Measurements from ENCODE around the gene HNMT.

The HNMT gene

GRCh38 chr2:137973280-137973679, 9.0 kb downstream of the HNMT start:
- H3K27ac ChIP-seq: no peak overlapping the region
- TF ChIP-seq, protein P1, sequence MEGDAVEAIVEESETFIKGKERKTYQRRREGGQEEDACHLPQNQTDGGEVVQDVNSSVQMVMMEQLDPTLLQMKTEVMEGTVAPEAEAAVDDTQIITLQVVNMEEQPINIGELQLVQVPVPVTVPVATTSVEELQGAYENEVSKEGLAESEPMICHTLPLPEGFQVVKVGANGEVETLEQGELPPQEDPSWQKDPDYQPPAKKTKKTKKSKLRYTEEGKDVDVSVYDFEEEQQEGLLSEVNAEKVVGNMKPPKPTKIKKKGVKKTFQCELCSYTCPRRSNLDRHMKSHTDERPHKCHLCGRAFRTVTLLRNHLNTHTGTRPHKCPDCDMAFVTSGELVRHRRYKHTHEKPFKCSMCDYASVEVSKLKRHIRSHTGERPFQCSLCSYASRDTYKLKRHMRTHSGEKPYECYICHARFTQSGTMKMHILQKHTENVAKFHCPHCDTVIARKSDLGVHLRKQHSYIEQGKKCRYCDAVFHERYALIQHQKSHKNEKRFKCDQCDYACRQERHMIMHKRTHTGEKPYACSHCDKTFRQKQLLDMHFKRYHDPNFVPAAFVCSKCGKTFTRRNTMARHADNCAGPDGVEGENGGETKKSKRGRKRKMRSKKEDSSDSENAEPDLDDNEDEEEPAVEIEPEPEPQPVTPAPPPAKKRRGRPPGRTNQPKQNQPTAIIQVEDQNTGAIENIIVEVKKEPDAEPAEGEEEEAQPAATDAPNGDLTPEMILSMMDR (IDR thresholded peaks at IDR 0.05): no peak
- no peak for DNase-seq (ENCODE audit: low spot score)
- H3K4me3 ChIP-seq: no peak overlapping the region

DNA sequence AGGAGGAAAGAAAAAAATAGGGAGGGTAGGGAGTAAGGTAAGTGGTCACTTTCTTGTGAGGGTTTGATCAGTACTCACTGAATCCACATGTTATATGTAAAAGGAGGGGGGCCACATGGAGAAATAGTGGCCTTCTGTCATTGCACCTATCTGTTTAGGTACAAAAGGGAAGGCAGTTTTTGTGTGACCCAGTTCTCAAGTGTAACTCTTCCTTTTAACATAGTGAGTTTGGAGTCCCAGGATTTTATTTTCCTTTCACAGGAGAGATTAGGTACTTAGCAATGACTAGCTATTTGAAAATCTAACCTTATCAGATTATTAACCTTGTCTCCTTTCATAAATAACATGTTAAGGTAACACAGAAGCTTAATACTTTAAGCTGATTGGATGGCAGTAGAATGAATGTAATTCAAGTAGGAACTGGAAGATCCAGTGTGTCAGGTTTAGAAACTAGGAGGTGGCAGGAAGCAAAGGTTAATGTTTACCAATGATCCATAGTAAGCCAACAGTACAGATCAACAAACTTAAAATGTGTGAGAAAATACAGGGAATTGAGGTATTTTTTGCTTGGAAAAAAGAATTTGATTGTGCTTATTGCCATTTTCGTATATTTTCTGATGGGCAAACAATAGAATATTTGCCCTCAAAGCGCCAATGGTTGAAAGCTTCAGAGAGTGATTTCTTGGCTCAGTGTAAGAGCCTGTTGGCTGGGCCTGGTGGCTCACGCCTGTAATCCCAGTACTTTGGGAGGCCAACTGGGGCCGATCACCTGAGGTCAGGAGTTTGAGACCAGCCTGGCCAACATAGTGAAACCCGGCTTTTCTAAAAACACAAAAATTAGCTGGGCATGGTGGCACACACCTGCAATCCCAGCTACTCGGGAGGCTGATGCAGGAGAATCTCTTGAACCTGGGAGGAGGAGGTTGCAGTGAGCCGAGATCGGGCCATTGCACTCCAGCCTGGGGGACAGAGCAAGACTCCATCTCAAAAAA, 11.3 kb downstream of the HNMT start:
- DNase-seq (ENCODE audit: low spot score): no peak
- H3K27ac ChIP-seq: no peak overlapping the region
- no peak overlapping the region for H3K4me3 ChIP-seq
- TF ChIP-seq, protein P1 (IDR thresholded peaks at IDR 0.05): no peak

DNA sequence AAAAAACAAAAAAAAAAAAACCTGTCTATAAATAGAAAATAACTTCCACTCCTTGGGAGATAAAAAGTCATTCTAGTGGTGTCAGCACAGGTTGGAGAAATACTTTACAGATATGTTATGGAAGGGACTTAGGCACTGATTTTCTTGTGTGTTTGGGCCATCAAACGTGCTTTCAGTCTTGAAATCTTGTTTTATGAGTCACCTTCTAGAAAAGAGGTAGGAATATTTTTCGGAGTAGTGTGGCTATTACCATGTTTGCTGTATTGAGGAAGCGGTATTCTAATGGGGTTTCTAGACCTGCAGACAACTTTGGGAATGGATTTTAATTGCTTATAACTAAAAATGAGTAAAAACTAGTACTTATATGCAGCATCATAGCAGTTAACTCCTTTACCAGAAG, 12.0 kb downstream of the HNMT start:
- H3K4me3 ChIP-seq: no peak overlapping the region
- H3K27ac ChIP-seq: no peak overlapping the region
- TF ChIP-seq, protein P1 (IDR thresholded peaks at IDR 0.05): no peak
- no peak for DNase-seq (ENCODE audit: low spot score)

DNA sequence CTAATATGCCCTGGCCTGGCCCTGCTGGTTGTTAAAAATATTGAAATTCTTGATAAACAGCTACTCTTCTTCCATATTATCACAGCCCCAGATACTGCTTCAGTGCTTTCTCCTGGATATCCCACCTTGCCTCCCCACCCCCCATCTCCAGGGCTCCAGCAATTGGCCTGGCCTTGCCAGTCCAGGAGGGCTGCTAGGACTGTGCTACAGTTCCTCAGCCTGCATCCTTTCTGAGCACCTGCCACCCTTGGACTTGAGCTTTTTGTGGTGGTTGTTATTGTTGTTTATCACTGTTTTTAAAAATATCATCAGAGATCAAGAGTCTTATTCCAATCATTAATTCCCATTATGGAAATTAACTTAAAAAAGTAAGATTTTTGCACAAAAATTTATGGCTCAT, 13.5 kb downstream of the HNMT start:
- Histone ChIP-seq H3K27ac (no peak overlapping the region), H3K4me3 (no peak overlapping the region)
- DNase-seq (ENCODE audit: low spot score): no peak
- TF ChIP-seq, protein P1 (IDR thresholded peaks at IDR 0.05): no peak

GRCh38 chr2:137980459-137980858, 16.2 kb downstream of the HNMT start:
- TF ChIP-seq, protein P1 (IDR thresholded peaks at IDR 0.05): no peak
- DNase-seq (ENCODE audit: low spot score): no peak

GRCh38 chr2:137981112-137981656, 16.9 kb downstream of the HNMT start:
- peak overlapping the region in 1 of 2 donors; percentile 39 for H3K27ac ChIP-seq
- no peak overlapping the region for H3K4me3 ChIP-seq
- TF ChIP-seq, protein P1 (IDR thresholded peaks at IDR 0.05): no peak
- no peak for DNase-seq (ENCODE audit: low spot score)

More at GRCh38 chr2:137980459-137980858, 16.2 kb downstream of the HNMT start:
- peak overlapping the region in 1 of 2 donors; percentile 58 for H3K27ac ChIP-seq
- H3K4me3 ChIP-seq: no peak overlapping the region

Data from coronary artery (tissue), 2 donors.